Heart left ventricle (tissue), 16 donors: Measurements from ENCODE around the gene CPEB1. TPM values are rescaled to one million over a fixed set of nuclear protein-coding genes. Genes with fewer than 3 reads are reported as not detected.

Source experiments
- ATAC-seq, 4 donors: fragments of 200-7000 bp; cut with Tn5 transposase; one replicate each; pipeline ENCODE4 v1.9.1; 2020 to 2022; ENCODE audit warnings: moderate library complexity in 4 of 4, mild to moderate bottlenecking in 3 of 4, moderate number of reproducible peaks in 1 of 4
- DNase-seq, 5 donors: peaks; one replicate each; pipeline ENCODE4 v3.0.0-alpha.2; 2020
- H3K27ac ChIP-seq, 12 donors: fragments of 200-600 bp; sonication (generic) in 4 of 12; one replicate each; pipeline versions ENCODE4 v1.5.0 to v1.8.0; 2016 to 2022; ENCODE audit warnings: mild to moderate bottlenecking in 2 of 12
- H3K27me3 ChIP-seq, 9 donors: fragments of 200-600 bp; sonication (generic) in 2 of 9; one replicate each; pipeline versions ENCODE4 v1.5.1 to v1.8.0; 2016 to 2022; ENCODE audit warnings: mild to moderate bottlenecking in 3 of 9
- H3K36me3 ChIP-seq, 9 donors: fragments of 200-600 bp; sonication (generic) in 2 of 9; one replicate each; pipeline versions ENCODE4 v1.5.0 to v1.8.0; 2018 to 2022; ENCODE audit warnings: mild to moderate bottlenecking in 2 of 9
- H3K4me1 ChIP-seq, 12 donors: fragments of 200-600 bp; sonication (generic) in 4 of 12; one replicate each; pipeline versions ENCODE4 v1.5.0 to v1.8.0; 2016 to 2022; ENCODE audit warnings: mild to moderate bottlenecking in 3 of 12
- H3K4me3 ChIP-seq, 12 donors: fragments of 200-600 bp; sonication (generic) in 4 of 12; one replicate each; pipeline versions ENCODE4 v1.5.0 to v1.8.0; 2017 to 2022; ENCODE audit warnings: mild to moderate bottlenecking in 9 of 12, moderate library complexity in 4 of 12
- H3K9me3 ChIP-seq, 12 donors: fragments of 200-600 bp; sonication (generic) in 4 of 12; one replicate each; pipeline versions ENCODE4 v1.5.0 to v1.8.0; 2016 to 2022; ENCODE audit warnings: mild to moderate bottlenecking in 1 of 12
- CTCF ChIP-seq, 12 donors: fragments of 200-600 bp; sonication (generic) in 4 of 12; IDR thresholded peaks; one replicate each; pipeline versions ENCODE4 v1.5.0 to v1.8.0; 2018 to 2022; ENCODE audit warnings: antibody characterized with exemption in 12 of 12, mild to moderate bottlenecking in 5 of 12
- POLR2A ChIP-seq, 2 donors: fragments of 450-650 bp; IDR thresholded peaks; one replicate each; pipeline ENCODE4 v1.6.1; 2017; ENCODE audit warnings: antibody characterized with exemption in 2 of 2, mild to moderate bottlenecking in 2 of 2, moderate library complexity in 2 of 2
- WGBS, 4 donors: extraction: QIAGEN DNeasy Blood & Tissue Kit in 2 of 4; methylation state at CpG; one replicate each; pipeline versions ENCODE4 v1.1.5 to v1.1.7; 2013 to 2018; 5-methylcytosine and 5-hydroxymethylcytosine counted together
- intact Hi-C, 10 donors: fragments of 100-400 bp; cut with DNase I; formaldehyde crosslinking; loops; one replicate each; pipeline versions ENCODE4 v1.11.1 to v1.14.2; 2022
- polyA plus RNA-seq, 2 donors: library from polyadenylated mRNA; stranded (reverse); fragments of 200-250 nt; gene quantifications; one replicate each; pipeline ENCODE4 v1.2.3, GENCODE V29; 2013
- total RNA-seq, 9 donors: library from RNA; depleted of rRNA in 2 of 9; stranded (reverse); fragments of >200 nt in 2 of 9; fragmentation: NEBNext Ultra II Directional in 3 of 9; extraction: Animal tissue kit (Norgen Biotek cat#: 25700) in 3 of 9; gene quantifications; one replicate each; pipeline versions ENCODE4 v1.1.0 to v1.2.4, GENCODE V29; 2016 to 2023
- donor health status: ischemic (EF 13 %, LVEDD 7.1; RV severe dilation, severe dysfunction).
- donor health status: healthy with polysubstance abuse.
- donor health status: DM: no; HTN: yes; CAD: no.
- donor health status: DM: no; HTN: no; CAD: no.
- donor health status: ischemic (EF 25% LVEDD 6.9; RV normal size, moderate dysfunction).
- donor health status: ischemic (EF 25% LVEDD 5.7; RV mildly dilated, moderate dysfunction).
- donor health status: healthy.
- donor health status: DM: yes; HTN: yes; CAD: no.
- donor health status: ischemic (EF 35%, LVEDD 5.7; RV mildly dilated, moderate dysfunction).
- donor health status: nonischemic (EF 11% LVEDD 7.7; RV severe dilation, severe dysfunction).
- donor health status: DM: yes; HTN: yes; CAD: no.
- donor health status: PGD.
- donor health status: ischemic (EF 29% LVEDD 5.4; RV normal size, mild dysfunction).
- donor health status: nonischemic (EF 23%, LVEDD 6.1; RV moderate dilation, normal function).

The CPEB1 gene
- total and polyA plus RNA-seq, 11 donors, result 0.07 to 8.7 (median 0.54) TPM; not detected in 1

GRCh38 chr15:82641129-82641798 is 5.9 kb downstream of the CPEB1 start:
- Histone ChIP-seq H3K27me3 (peaks cover 2 to 76% (median 32%) of the 10 kb centered on the region in 9 donors), H3K9me3 (no peaks in the 10 kb centered on the region), H3K36me3 (no peaks in the 10 kb centered on the region), H3K27ac (no peak overlapping the region), H3K4me1 (peaks cover 0 to 4% (median 0%) of the 10 kb centered on the region in 12 donors), H3K4me3 (no peak overlapping the region)
- 36 to 50% (median 38%) methylated on average over 2 of the region's 2 CpGs for WGBS, 4 donors
- intact Hi-C loops, result no loop called here
- DNase-seq, result no peak
- no peak for ATAC-seq
- TF ChIP-seq POLR2A (IDR thresholded peaks at IDR 0.05), result no peak
- no peak for TF ChIP-seq CTCF (IDR thresholded peaks at IDR 0.05)

- no peaks in the 10 kb centered on the region for H3K9me3 ChIP-seq
- H3K4me3 ChIP-seq, result no peak overlapping the region
- ATAC-seq, result no peak
- DNase-seq, result no peak
- no peaks in the 10 kb centered on the region for H3K4me1 ChIP-seq
- peaks cover 0 to 76% (median 30%) of the 10 kb centered on the region in 9 donors for H3K27me3 ChIP-seq
- intact Hi-C loops, result no loop called here
- no peak overlapping the region for H3K27ac ChIP-seq
- no peak for TF ChIP-seq POLR2A (IDR thresholded peaks at IDR 0.05)
- no peak for TF ChIP-seq CTCF (IDR thresholded peaks at IDR 0.05)
- 63 to 64% (median 64%) methylated on average over 3 of the region's 3 CpGs for WGBS, 4 donors
- H3K36me3 ChIP-seq, result no peaks in the 10 kb centered on the region
These were observed 6.5 kb downstream of the CPEB1 start for GRCh38 chr15:82640672-82641071.

DNA sequence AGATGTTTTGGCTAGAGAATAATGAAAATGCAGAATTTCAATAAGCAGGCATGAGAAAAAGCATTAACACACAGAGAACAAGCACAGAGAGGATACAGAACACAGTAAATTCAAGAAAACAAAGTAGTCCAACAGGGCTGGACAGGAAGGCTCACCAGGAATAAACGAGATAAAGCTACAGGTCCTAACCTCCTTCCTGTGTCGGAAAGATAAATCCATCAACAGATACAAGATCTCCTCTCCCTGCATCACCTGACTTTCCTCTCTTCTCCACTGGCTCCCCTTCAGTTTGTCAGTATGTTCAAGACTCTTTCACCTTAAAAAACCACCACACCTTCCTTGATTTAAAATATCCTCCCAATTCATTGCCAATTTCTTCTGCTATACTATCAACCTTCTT is 11.4 kb downstream of the CPEB1 start:
- H3K36me3 ChIP-seq, result no peaks in the 10 kb centered on the region
- H3K27me3 ChIP-seq, result peaks cover 0 to 35% (median 10%) of the 10 kb centered on the region in 9 donors
- no peaks in the 10 kb centered on the region for H3K4me1 ChIP-seq
- ATAC-seq (no peak), DNase-seq (no peak)
- TF ChIP-seq POLR2A (IDR thresholded peaks at IDR 0.05), result no peak
- TF ChIP-seq CTCF (IDR thresholded peaks at IDR 0.05), result no peak
- H3K9me3 ChIP-seq, result no peaks in the 10 kb centered on the region
- intact Hi-C loops, result no loop called here
- H3K4me3 ChIP-seq, result no peak overlapping the region
- H3K27ac ChIP-seq, result no peak overlapping the region
- WGBS, 4 donors, result 28 to 46% (median 37%) methylated on average over 2 of the region's 2 CpGs

- TF ChIP-seq POLR2A (IDR thresholded peaks at IDR 0.05), result no peak
- TF ChIP-seq CTCF (IDR thresholded peaks at IDR 0.05), result no peak
- Histone ChIP-seq H3K27ac (no peak overlapping the region), H3K4me3 (no peak overlapping the region), H3K9me3 (no peaks in the 10 kb centered on the region), H3K36me3 (no peaks in the 10 kb centered on the region), H3K4me1 (no peaks in the 10 kb centered on the region), H3K27me3 (peaks cover 0 to 6% (median 0%) of the 10 kb centered on the region in 9 donors)
- DNase-seq (no peak), ATAC-seq (no peak)
- intact Hi-C loops, result no loop called here
- 62 to 66% (median 64%) methylated on average over 4 of the region's 4 CpGs for WGBS, 4 donors
These were observed 17.1 kb downstream of the CPEB1 start for GRCh38 chr15:82630033-82630432.
